Measurements from ENCODE around the gene CREB5.

CREB5 gene

GRCh38 chr7:28408105-28408959 lies 4.0 kb upstream of the CREB5 start:
- DNase-seq: no peak

DNA sequence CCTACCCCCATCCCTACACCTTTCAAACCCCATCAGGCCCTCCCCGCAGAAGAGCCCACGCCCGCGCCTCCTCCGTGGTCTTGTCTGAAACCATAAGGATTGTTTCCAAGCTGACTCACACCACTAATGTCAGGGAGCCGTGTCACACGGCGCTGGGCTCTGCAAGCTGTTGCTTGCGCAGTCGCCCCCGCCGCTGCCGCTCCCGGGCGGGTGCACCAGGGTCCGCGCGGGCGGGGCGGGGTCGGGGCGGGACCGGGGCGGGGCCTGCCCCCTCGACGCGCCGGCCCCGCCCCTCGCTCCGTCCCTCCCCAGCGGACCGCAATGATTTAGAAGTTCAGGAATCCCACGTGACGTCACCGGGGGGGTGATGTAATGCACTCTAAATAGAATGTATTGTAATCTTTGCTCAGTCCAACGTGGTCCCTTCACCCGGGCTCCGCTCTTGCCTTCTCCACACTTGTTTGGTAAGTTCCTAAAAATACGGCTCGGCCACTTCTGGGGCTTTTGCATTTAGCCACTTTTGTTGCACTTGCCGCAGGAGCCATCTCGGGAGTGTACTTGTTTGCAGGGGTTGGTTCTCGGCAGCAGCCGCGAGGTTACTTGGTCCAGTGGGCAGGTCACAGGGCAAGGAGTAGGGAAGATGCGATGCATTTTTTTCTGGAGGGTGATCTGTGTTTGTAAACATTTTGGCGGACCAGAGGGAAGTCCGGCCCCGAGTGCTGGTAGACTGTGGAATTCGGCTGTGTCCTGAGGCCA lies 3.2 kb upstream of the CREB5 start:
- DNase-seq: peak; percentile 44 to 84

DNA sequence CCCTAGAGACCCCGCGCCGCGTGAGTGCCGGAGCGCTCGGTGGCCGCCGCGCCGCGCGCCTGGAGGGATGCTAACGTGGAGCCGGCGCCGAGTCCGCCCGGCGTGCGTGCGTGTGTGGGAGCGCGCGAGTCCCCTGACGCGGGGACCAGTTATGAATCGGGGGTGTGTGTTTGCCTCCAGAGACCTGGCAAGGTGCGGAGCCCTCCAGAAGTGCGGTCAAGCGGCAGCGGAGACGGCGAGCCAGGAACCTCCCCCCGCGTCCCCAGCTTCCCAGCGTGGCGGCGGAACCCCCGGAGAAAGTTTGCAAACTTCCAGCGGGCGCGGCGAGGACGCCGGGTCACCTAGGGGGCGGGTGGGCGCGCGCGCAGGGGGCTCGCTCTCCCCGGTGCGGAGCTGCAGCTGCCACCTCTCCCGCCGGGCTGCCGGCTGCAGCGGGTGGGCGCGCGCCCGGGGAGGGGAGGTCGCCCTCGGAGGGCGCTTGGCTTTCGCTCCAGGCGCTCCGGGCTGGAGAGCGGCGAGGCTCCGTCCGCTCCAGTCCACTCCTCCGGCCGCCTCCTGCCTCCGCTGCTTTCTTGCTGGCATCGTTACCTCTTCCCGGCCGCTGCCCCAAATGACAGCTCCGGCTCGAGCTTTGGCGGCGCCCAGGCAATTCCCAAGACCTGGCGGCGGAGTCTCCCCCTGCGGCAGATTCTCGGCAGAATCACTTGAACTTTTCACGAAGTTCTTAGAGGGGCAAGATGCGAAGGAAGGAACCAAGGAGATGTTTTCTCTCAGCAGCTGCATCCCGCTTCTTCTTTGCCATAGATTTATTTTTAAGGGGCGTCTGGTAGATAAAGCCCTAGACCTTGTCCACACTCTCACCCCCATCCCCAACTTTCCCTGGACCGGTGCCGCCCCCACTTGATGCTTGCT lies 2.3 kb upstream of the CREB5 start:
- DNase-seq: no peak

DNA sequence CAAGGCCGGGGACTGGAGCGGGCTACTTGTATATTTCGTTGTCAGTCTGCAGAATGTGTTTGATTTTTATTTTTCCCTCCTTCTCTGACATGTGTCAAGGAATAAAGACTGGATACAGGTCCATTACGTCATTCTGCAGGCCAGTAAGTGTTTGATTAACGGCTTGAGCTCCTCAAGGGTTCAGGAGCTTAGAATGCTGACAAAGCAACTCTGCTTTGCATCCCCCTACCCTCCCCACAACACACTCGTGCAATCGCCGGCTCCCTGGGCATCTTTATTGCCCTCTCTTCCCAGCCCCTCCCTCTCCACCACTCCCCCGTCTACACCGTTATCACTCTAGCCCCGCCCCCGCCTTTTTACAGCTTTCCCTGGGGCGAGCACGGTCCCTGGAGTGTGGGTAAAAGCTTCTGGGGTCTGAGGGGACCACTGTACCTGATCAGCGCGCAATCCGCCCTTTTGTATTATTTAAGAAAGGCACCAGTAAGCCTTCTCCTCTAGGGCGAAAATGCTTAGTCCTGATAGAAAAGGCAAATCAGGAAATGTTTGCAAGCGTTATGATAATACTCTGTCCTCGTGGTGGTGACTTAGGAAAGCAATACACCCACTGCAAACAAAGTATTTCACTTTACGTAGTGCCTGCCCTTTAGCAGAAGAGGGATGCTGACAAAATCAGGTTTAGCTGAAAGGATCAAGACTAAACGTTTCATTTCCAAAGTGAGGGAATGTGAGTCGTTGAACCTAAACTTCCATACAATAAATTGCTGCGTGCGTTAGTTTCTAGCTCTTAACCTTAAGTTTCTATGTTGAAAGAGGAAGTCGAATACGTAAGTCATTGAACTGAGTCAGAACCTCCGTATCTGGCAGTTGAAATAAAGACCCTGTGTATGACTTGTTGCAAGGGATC lies 1.4 kb upstream of the CREB5 start:
- DNase-seq: no peak

GRCh38 chr7:28413011-28413410 lies 693 bp downstream of the CREB5 start:
- DNase-seq: no peak

DNA sequence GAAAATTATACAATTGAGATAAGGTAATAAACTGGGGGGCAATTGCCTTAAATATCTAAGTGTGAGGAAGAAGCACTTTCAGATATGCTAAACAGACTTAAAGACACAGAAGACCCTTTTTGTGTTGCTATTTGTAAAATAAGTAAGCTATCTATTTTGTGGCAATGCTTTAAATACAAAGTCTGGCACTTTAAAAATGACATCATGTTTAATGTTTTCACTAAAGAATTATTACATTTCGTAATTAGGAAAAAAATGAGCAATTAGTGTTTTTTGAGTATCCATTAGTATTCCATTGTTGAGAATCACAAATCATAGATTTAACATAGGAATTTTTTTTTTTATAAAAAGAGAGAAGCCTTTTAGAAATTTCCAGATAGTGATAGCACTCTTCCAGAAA lies 2.1 kb downstream of the CREB5 start:
- no peak for DNase-seq

GRCh38 chr7:28417321-28417940 lies 5.1 kb downstream of the CREB5 start:
- no peak for DNase-seq

DNA sequence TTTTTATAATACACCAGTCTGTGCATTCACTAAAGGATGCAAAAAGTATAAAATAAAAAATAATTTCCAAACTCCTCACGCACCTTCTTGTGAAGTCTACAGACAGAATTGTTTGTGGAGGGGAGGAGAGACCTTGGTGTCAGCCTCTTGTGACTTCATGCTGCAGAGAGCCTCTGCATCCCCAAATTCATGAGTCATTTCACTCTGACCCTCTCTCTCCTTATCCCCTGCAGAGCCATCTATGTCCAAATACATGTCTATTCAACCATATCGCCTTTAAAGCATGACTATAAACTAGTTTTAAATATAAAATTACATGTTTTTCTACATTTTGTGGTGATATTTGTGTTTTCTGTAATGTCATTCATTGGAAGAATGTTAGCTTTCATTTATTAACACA lies 6.0 kb downstream of the CREB5 start:
- DNase-seq: no peak

DNA sequence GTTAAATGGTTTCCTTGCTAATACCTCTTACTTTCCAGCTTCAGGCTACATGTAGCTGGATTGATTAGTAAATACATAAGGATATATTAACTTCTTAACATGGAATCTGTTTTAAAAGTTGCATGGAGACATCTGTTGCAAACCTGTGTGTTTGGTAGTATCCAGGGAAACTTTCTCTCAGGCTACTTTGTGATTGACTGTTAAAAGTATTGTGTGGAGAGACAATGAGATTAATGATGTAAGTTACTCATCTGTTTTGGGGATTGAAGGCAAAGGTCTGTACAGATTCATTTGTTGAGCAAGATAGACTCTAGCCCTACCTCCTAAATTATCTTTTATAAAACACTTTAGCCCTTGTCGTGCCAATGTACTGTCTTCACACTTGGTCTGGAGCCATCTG lies 6.6 kb downstream of the CREB5 start:
- DNase-seq: no peak

- DNase-seq: no peak
These were observed 7.4 kb downstream of the CREB5 start for GRCh38 chr7:28419716-28420115.

DNA sequence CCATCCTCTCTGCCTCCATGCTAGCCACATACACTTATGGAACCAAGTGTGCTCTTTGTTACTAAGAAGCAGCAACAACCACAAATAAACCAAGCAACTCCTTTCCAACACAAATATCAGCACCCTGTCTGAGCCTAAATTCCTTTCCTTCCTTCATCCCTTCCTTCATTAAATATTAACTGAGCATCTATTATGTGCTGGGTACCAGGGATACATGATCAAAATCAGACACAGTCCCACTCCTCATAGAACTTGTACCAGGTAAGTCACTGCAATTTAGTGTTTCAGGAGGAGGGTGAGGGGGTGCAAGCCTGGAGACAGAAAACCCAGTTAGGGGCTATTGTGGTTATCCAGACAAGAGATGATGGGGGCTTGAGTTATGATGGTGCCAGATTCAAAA lies 10.8 kb downstream of the CREB5 start:
- DNase-seq: no peak

DNA sequence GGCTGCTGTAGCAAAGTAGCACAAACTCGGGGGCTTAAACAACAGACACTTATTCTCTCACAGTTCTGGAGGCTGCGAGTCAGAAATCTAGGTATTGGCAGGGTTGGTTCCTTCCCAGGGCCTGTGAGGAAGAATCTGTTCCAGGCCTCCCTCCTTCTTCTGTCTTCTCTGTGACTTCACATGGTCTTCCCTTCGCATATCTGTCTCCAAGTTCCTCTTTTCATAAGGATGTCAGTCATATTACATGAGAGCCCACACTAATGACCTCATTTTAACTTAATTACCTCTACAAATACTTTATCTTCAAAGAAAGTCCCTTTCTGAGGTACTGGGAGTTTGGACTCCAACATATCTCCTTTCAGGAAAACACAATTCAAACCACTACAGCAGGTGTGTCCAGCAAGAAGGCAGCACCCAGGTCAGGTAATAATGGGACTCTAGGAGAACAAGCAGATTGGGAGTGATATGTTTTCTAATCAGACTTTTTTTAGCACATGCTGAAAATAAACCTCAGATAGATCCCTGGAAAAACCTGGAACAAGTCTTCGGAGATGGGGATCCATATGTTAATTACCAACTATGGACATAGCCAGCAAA lies 11.7 kb downstream of the CREB5 start:
- DNase-seq: no peak

GRCh38 chr7:28425496-28425895 lies 13.2 kb downstream of the CREB5 start:
- no peak for DNase-seq

- DNase-seq: no peak
These were observed 14.9 kb downstream of the CREB5 start for GRCh38 chr7:28427236-28427635.

DNA sequence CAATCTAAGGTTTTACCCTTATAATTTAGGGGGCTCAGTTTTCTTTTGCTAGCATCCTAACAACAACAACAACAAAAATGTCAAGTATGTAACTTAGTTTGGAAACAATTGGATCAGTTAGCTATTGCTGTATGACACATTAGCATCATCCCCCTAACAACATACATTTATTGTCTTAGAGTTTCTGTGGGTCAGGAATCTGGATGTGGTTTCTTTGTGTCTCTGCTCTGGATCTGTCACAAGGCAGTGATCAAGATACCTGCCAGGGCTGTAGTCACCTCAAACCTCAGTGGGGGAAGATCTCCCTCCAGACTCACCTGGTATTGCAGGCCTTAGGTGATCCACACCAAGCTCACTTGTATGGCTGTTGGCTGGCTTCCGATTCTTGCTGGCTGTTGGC lies 18.3 kb downstream of the CREB5 start:
- DNase-seq: no peak

GRCh38 chr7:28432105-28432504 lies 19.8 kb downstream of the CREB5 start:
- no peak for DNase-seq

DNA sequence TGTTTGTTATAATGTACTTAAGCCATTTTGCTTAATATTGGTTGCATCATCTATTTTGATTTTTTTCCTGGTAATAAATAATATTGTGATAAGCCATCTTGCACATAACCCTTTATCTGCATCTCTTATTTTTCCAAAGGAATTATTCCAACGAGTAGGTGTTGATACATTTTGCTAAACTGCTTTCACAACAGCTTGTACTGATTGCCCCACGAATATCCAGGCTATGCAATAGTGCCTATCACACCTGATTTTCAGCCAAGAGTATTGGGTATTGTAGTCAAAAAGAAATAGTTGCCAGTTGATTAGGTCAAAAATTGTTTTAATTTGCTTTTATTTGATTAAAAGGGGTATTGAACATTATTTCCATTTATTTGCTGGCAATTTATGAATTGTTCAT lies 20.7 kb downstream of the CREB5 start:
- DNase-seq: no peak

- DNase-seq: no peak
These were observed 21.4 kb downstream of the CREB5 start for GRCh38 chr7:28433699-28434219.

- no peak for DNase-seq
These were observed 22.2 kb downstream of the CREB5 start for GRCh38 chr7:28434510-28434909.

DNA sequence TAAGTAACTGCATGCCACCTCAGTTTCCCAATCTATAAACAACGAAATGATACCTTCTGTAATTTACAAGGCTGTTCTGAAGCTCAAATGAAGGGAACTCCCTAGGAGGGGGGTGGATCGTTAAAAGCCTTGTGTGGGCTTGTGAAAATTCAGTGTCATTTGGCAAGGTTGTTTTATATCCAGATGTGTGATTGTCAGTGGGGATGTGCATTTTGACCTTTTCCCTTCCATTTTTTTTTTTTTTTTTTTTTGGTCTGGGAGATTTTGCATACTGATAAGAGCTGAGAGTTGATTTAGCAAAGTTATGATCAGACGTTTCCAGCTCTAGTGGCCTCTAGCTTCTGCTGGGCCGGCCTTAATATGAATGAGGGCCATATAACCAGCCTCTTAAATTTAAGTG lies 22.8 kb downstream of the CREB5 start:
- no peak for DNase-seq
